SH-SY5Y (cell line): ENCODE measurements around the gene ATP11C.

ENCODE experiments used
- GATA2 ChIP-seq: IDR thresholded peaks from 2 replicates; pipeline ENCODE4 v1.6.1; 2011; ENCODE audit warnings: mild to moderate bottlenecking, low read depth, low read length
- GATA3 ChIP-seq: IDR thresholded peaks from 2 replicates; pipeline ENCODE4 v1.6.1; 2011; ENCODE audit warnings: low read depth, mild to moderate bottlenecking, low read length, moderate library complexity

- TF ChIP-seq GATA2 (no peak), GATA3 (no peak)
Observed at GRCh38 chrX:139736151-139736550, 196.7 kb downstream of the ATP11C start.
